Stimulated activated CD8-positive, alpha-beta memory T cell treated with anti-CD3 and anti-CD28 coated beads, Interleukin-7, amount 100 ng/mL, for 24 hours (primary cell): ENCODE data around the gene PHETA1.
"Not testable (repeated sequence)": the region's sequence is repeated elsewhere in the genome, so short reads cannot be mapped to it uniquely, and the experiment has no call there.

Source experiments
- DNase-seq: peaks from one replicate; pipeline ENCODE4 v3.0.0-alpha.2; 2020; ENCODE audit warnings: low read depth

The PHETA1 gene

DNA sequence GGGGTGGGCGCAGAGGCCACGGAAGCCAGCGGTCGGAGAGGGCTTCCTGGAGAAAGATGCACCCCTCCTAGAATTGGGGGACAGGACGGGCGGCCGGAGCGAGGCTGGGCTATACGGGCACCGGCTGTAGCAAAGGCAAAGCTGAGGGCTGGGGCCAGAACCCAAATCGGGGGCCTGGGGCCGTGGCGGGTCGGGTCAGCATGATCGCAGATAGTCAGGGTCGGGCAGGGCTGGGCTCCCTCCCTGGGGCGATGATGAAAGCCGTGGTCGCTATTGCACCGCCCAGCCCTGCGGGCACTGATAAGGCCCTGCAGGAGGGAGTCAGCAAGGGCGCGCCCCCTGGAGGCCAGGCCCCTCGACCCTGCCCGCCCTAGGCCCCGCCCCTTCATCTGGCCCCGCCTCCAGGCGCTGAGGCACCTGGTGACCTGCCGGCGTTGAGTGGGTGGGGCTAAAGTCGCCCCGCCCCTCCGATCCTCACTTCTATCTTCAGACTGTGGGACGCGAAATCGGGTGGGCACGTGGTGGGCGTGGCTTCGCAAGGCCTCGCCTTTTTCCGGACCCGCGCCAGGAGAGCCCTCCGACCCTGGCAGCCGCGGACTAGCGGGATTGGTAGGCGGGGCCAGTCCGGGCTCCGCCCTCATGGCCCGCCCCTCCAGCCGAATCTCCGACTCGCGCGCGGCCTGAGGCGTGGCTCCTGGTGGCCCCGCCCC lies 36.4 kb upstream of the PHETA1 start:
- peak; percentile 97 for DNase-seq

DNA sequence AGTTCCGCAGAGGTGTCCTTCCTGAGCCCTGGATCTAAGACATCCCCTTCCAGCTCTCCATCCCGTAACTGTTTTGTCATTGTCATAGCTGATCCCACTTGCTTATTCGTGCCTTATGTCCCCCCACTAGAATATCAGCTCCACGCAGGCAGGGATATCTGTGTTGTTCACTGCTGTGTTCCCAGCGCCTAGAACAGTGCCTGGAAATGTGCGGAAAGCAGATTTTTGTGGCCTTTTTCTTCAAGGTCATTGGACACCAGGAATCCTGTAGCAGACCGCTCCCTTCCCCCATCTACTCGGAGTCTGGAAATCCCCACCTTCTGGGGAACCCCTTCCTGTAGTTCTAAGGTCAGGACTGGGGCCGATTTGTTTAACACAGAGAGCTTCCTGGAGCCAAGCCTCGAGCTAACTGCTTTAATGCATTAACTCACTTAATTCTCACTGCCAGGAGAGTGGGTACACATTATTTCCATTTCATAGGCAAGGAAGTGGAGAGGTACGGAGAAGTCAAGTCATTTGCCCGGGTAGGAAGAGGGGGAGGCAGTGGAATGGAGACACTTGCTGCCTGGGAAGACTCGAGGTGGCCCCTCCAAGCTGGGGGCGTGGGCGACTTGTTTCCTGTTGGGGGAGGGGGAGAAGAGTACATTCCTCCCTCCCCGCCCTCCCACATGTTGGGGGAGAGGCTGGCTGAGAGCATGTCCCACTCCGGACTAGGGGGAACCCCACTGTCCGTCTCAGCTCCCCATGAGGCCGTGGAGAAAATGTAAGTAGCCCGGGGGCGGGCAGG lies 35.7 kb upstream of the PHETA1 start:
- peak; percentile 46 for DNase-seq

DNA sequence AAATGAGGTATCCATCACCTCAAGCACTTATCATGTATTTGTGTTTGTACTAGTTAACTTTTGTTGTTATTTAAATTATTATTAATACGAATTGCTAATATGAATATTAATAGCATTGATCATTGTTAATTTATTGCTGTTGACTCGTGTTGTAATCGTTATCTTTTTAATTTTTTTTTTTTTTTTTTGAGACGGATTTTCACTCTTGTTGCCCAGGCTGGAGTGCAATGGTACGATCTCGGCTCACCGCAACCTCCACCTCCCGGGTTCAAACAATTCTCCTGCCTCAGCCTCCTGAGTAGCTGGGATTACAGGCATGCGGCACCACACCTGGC lies 33.6 kb upstream of the PHETA1 start:
- not testable (repeated sequence) for DNase-seq

DNA sequence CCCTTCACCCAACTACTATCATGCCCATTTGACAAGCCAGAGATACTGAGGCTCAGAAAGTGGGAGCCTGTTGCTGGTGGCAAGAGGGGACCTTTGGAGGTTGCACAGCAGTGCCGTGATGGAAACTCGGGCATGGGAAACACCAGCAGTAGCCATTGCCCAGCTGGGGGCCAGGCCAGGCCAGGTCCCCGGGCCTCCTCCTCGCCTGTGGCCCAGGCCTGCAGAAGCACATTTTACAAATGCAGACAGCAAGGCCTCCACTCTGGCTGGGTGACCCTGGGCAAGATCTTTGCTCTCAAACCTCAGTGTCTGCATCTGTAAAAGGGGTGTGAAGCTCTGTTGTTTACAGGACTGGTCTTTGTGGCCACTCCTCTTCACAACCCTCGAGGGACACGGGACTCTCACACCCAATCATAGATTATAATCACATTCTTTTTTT lies 32.3 kb upstream of the PHETA1 start:
- DNase-seq = no peak

DNA sequence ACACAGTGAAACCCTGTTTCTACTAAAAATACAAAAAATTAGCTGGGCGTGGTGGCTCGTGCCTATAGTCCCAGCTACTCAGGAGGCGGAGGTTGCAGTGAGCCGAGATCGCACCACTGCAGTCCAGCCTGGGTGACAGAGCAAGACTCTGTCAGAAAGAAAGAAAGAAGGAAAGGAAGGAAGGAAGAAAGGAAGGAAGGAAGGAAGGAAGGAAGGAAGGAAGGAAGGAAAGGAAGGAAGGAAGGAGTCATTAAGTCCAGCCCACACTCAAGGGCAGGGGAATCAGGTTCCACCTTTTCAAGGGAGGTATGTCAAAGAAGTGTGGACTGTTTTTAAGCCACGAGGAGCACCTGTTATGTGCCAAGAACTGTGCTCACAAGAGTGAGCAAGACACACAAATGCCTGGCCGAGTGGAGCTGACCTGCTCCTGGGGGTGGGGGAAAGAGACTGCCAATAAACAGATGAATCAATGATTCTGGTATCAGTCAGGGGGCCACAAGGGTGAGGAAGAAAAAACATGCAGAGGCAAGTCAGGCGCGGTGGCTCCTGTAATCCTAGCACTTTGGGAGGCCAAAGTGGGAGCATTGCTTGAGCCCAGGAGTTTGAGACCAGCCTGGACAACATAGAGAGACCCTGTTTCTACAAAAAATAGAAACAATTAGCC lies 31.0 kb upstream of the PHETA1 start:
- DNase-seq = not testable (repeated sequence)

DNA sequence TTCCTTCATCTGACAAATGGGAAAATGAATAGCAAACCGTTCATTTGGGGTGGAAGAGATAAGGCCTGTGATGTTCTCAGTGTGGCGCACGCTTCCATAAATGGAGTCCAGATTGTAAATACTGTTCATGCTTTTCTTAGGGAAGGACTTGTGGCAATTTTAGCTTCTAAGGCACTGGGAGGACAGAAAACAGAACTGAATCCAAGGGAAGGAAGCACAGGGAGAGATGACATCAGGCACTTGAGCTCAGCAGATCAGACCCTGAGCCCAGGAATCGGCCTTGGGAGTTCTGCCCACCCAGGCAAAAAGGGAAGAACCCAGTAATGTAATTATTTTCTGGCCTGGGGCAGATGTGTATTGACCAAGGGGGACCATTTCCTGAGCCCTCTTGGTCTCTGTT lies 29.6 kb upstream of the PHETA1 start:
- DNase-seq = no peak

DNA sequence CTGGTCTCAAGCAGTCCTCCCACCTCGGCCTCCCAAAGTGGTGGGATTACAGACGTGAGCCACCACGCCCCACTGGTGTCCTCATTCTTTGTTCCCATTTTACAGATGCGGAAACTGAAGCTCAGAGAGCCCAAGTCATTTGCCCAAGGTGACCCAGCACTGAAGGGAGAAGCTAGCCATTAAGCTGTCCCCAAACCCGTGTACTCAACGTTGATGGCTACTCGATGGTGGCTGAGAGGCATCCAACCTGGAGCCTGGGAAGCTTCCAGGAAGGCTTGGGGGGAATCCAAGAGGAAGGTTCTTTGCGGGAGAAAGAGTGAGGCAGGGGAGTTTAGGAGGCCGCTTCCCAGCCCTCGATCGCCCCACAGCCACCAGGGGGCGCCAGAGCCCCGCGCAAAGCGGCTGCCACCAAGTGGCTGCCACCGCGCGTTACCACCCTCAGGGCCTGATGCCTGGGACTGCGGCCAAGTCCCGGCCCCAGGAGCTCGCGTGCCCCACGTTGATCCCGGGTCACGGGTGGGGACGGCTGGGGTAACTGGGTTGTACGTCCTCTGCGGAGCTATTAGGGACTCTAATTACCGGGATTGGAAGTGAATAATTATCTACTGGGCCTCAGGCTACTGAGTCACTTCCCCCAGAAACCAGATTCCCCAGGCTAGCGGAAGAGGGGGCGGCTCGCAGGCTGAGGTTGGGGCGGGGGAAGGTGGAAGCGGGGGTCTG lies 28.0 kb upstream of the PHETA1 start:
- DNase-seq = peak; percentile 75

DNA sequence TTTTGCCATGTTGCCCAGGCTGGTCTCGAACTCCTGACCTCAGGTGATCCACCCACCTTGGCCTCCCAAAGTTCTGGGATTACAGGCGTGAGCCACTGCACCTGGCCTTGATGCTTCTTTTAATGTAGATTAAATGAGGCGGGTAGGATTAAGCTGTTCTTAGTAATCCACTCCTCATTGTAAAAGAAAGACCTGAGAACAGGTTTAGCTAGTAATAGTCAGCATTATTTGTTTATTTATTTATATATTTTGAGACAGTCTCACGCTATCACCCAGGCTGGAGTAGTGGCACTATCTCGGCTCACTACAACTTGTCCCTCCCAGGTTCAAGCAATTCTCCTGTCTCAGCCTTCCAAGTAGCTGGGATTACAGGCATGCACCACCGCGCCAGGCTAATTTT lies 27.4 kb upstream of the PHETA1 start:
- DNase-seq = not testable (repeated sequence)

DNA sequence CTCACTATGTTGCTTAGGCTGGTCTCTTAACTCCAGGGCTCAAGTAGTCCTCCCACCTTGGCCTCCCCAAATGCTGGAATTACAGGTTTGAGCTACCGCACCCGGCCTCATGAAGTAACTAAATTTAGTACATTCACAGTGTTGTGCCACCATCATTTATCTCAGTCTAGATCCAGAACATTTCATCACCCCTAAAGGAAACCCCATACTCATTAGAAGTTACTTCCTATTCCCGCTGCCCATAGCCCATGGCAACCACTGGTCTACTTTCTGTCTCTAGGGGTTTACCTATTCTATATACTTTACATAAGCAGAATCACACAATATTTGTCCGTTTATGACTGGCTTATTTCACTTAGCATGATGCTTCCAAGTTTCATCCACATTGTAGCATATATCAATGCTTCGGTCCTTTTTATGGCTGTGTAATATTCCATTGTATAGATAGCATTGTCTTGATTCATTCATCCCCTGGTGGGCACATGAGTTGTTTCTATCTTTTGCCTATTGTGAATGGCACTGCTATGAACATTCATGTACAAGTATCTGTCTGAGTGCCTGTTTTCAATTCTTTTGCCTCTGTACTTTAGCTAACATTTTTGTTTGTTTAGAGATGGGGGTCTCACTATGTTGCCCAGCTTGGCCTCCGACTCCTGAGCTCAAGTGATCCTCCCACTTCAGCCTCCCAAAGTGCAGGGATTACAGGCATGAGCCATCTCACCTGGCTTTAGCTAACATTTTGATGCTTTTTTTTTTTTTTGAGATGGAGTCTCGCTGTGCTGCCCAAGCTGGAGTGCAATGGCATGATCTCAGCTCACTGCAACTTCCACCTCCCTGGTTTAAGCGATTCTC lies 26.7 kb upstream of the PHETA1 start:
- no peak for DNase-seq

DNA sequence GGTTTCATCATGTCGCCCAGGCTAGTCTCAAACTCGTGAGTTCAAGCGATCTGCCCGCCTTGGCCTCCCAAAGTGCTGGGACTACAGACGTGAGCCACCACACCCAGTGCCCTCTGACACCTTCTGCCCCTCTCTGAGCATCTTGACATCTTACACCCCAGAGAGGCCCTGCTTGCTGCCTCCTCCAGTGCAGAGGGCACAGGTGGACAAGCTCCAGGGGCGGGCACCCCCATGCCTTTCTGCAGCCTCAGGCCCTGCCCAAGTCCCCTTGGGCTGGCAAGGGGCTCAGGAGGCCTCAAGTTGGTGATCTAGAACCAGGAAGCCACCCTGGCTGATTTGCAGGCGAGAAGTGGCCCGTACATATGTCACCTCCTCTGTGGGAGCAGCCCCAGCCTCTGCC lies 25.6 kb upstream of the PHETA1 start:
- no peak for DNase-seq

DNA sequence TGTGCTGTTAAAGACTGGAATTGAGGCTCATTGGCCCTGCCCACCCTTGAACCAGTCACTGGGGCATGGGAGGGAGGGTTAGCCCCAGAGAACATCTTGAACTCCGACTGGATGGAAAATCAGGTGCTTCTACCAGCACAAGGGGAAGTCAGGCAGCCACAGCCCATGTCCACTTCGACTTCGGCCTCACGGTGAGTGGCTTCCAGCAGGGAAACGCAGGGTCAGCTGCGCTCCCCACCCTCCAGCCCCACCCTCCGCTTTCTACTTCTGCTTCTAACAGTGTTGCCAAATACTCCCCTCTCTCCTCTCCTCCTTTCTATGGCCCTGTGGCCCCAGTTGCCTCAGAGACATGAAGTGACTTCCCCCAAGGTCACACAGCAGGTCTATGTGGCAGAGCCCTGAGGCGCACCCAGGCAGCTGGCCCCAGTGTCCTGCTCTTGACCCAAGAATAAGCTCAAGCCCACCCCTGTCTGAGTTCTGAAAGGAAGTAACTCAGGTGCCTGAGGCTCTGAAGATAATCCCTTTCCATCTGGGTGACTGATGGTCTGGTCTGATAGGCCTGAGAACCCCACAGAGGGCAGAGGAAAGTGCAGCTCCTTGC lies 24.9 kb upstream of the PHETA1 start:
- DNase-seq = no peak

DNA sequence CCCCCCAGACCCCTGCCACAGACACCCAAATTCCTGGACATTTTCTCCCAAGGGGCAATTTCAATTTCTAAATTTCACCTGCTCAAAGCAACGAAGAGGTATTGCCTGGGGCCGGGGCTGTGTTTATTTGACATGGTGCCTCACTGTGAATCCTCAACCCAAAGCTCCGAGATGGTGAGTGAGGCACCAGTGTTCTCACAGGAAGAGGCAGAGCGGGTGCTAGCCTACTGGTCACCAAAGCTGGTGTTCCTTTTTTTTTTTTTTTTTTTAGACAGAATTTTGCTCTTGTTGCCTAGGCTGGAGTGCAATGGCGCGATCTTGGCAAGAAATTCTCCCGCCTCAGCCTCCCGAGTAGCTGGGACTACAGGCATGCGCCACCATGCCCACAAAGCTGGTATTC lies 22.0 kb upstream of the PHETA1 start:
- DNase-seq = no peak

DNA sequence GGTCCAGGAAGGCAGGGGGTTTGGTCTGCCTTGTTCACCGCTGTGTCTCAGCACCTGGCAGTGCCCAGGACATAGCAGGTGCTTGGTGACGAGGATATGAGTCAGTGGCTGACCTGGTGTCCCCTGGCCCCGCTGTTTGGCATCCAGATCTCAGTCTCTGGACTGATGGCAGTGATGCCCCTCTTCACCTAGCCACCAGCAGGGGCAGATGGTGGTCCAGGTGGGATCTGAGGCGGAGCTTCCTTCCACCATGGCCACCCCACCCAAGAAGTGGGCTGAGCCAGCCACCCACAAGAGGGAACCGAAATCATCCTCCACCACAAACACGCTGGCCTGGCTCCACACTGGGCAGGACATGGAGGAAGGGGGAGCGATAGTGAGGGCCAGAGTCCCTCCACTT lies 20.7 kb upstream of the PHETA1 start:
- no peak for DNase-seq

DNA sequence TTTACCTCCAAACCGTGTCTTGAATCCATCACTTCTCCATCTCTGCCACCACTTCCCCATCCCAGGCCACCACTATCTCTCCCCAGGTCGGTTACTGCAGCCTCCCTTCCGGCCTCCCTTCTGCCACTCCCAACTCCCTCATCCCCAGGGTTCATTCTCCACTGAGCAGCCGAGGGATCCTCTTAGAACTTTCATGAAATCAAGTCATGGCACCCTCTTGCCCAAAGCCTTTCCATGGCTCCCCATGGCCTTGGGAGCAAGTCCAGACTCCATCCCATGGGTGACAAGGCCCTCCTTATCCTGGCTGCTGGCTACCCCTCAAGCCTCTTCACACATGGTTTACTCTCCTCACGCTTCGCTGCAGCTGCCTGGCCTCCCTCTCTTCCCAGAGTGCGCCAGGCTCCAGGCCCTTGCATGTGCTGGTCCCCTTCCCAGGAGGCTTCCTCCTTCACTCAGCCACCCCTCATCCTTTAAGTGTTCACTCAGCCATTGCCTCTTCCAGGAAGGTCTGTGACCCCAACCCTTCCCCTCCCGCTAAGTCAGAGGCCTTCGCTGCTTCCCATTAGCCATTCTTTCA lies 18.9 kb upstream of the PHETA1 start:
- DNase-seq = no peak

DNA sequence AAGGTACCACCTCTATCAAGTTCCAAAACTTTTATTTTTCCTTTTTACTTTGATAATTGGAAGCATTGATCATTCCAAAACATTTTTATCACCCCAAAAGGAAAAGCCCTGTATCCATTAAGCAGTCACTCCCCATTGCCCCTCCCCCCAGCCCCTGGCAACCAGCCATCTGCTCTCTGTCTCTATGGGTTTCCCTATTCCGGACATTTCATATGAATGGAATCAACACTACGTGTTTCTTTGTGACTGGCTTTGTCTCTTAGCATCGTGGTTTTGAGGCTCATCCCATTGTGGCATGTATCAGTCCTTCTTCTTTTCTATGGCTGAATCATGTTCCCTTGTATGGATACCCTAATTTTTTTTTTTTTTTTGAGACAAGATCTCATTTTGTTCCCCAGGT lies 18.0 kb upstream of the PHETA1 start:
- DNase-seq = no peak

DNA sequence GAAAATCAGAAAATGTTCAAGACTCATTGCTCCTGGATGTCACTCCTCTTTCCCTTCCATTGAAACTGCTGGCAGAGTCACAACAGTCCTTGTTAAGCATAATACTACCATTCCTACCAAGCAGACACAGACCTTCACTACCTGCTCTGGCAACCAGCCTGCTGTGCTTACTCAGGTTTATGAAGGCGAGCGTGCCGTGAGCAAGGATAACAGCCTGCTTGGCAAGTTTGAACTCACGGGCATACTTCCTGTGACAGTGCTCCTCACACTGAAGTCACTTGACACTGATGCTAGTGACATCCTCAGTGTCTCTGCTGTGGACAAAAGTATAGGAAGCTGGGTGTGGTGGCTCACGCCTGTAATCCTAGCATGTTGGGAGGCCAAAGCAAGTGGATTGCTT lies 15.7 kb upstream of the PHETA1 start:
- no peak for DNase-seq

DNA sequence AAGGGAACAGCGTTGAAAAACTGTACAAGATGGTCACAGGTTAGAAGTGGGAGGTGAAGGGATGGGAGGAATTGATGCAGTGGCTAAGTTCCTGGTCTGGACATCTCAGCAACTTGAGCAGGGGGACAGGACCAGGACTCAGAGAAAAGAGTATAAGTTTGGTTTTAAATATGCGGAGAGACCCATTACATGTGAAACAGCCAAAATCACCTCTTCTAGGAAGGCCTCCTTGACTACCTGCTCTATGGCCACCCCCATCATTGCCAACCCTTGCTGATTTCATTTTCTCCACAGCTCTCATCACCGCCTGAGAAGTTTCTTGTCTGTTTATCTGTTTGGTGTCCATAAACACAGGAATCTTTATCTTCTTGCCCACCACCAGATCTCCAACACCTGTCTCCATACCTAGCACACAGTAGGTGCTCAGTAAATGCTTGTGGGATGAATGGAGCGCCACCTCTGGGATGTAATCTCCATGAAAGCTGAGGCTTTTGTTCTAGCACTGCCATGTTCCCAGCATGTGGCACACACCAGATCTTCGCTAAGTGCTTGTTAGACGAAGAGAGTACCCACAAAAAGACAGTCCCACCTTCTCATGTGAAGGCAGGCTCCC lies 11.2 kb upstream of the PHETA1 start:
- no peak for DNase-seq

DNA sequence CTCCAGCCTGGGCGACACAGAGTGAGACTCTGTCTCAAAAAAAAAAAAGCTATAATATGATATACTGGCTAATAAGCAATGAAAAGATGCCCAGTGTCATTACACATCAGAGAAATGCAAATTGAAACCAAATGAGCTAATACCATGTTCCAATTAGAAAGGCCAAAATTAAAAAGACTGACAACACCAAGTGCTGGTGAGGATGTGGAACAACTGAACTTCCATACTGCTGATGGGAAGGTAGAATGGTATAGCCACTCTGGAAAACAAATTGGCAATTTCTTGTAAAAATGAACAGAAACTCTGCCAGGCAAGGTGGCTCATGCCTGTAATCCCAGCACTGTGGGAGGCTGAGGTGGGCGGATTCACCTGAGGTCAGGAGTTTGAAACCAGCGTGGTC lies 8.5 kb upstream of the PHETA1 start:
- no peak for DNase-seq

DNA sequence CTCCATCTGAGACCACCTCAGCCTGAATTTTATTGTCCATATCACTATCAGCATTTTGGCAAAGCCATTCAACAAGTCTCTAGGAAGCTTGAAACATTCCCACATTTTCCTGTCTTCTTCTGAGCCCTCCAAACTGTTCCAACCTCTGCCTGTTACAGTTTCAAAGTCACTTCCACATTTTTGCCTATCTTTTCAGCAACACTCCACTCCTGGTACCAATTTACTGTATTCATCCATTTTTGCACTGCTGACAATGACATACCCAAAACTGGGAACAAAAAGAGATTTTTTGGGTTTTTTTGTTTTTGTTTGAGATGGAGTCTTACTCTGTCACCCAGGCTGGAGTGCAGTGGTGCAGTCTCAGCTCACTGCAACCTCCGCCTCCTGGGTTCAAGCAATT lies 4.3 kb upstream of the PHETA1 start:
- DNase-seq = not testable (repeated sequence)

DNA sequence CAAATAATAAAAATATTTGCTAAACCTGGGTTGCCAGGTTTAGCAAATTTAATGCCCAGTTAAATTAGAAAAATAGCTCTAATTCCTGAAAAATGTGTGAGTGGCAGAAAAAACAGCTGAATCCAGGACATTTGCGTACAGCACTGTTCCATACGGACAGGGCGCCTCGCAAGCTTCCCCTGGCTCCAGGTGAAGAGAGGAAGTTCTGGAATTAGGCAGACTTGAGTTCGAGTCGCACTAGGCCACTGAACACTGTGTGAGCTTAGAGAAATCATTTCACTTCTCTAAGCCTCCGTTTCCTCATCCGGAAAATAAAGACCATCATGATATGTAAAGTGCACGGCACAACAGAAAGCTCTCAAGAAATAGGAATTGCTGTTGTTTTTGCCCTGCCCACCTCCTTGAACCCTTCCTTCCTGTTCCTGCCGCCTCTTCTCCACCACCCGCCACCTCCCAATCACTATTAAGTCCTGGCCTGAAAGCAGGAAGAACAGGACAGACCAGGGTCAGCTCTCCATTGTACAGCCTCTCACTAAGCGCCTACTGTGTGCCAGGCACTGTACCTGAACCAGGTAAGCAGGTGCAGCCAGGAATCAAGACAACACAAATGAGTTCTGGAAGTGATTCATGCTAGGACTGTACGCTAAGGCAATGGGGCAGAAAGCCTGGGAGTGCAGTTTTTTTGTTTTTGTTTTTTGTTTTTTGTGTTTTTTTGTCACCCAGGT lies 763 bp upstream of the PHETA1 start:
- DNase-seq = no peak
